K562 (cell line): ENCODE data around the gene SFI1. TPM values are rescaled to one million over a fixed set of nuclear protein-coding genes. Genes with fewer than 3 reads are reported as not detected.

Experiments used
- ATAC-seq: fragments of 200-7000 bp; cut with Tn5 transposase; 3 replicates; pipeline ENCODE4 v1.9.1; 2020; ENCODE audit warnings: moderate library complexity
- BruUV-seq: library from RNA; stranded (reverse); fragments of 400-500 nt; replicated peaks from 2 replicates; lab custom pipeline; 2021; lab: Mats Ljungman, UMichigan
- CTCF ChIA-PET: fragments of 300-600 bp; formaldehyde crosslinking; extraction: SDS; loops from one replicate; lab custom pipeline; 2021; ENCODE audit warnings: low intra/inter-chr PET ratio; lab: Yijun Ruan, JAX
- POLR2A ChIA-PET: fragments of 300-600, 350-650 bp; sonication (Branson Sonifier 250); formaldehyde crosslinking; extraction: SDS; loops from one replicate; lab custom pipeline; 2021; ENCODE audit warnings: antibody characterized with exemption, inconsistent platforms; lab: Yijun Ruan, JAX
- DNase-seq, 4 experiments: peaks; one replicate each; pipeline versions ENCODE4 v3.0.0 to v3.0.0-alpha.2; 2011 to 2018; ENCODE audit warnings: low spot score in 3 of 4, mixed read lengths in 3 of 4; ENCODE audit errors: extremely low read depth in 1 of 4
- FAIRE-seq: peaks from 2 replicates; lab custom pipeline; 2011; peaks lifted over from hg19 to GRCh38; lab: Jason Lieb, UNC
- H2AFZ ChIP-seq: 2 replicates; pipeline ENCODE4 v1.6.0; 2011; ENCODE audit warnings: low read depth, low read length, control low read depth, inconsistent platforms
- H3K27ac ChIP-seq: fragments of 200-600 bp; 3 replicates; pipeline ENCODE4 v1.8.0; 2011; ENCODE audit warnings: low read depth, mild to moderate bottlenecking, control low read depth, inconsistent platforms, low read length, moderate library complexity, mixed read lengths; ENCODE audit errors: extremely low read depth
- H3K27me3 ChIP-seq, 2 experiments: fragments of 300-600 bp in 1 of 2; 2 replicates in 1 of 2; 3 replicates in 1 of 2; pipeline versions ENCODE4 v1.6.0 to v1.8.0; 2011; ENCODE audit warnings: inconsistent platforms in 2 of 2, low read length in 2 of 2, mild to moderate bottlenecking in 1 of 2, mixed read lengths in 1 of 2, moderate library complexity in 1 of 2; ENCODE audit not compliant: control insufficient read depth in 2 of 2, insufficient read depth in 2 of 2
- H3K36me3 ChIP-seq: fragments of 300-600 bp; 3 replicates; pipeline ENCODE4 v1.8.0; 2011; ENCODE audit warnings: mild to moderate bottlenecking, low read length, inconsistent platforms; ENCODE audit not compliant: control insufficient read depth, insufficient read depth
- H3K4me1 ChIP-seq, 2 experiments: fragments of 200-600 bp in 1 of 2; replicated peaks in 1 of 2; 2 replicates in 1 of 2; 3 replicates in 1 of 2; pipeline versions ENCODE4 v1.5.1 to v1.8.0; 2011; ENCODE audit warnings: inconsistent platforms in 2 of 2, low read length in 2 of 2, mild to moderate bottlenecking in 1 of 2, mixed read lengths in 1 of 2, moderate library complexity in 1 of 2; ENCODE audit not compliant: control insufficient read depth in 2 of 2, insufficient read depth in 2 of 2
- H3K4me2 ChIP-seq: 2 replicates; pipeline ENCODE4 v1.6.1; 2011; ENCODE audit warnings: low read length, control low read depth, inconsistent platforms, mixed read lengths; ENCODE audit not compliant: insufficient read depth
- H3K4me3 ChIP-seq: fragments of 200-600 bp; sonication (generic), shearing (Covaris generic); 2 replicates; pipeline ENCODE4 v1.5.1; 2016; ENCODE audit warnings: control low read depth, inconsistent platforms
- H3K79me2 ChIP-seq: fragments of 200-600 bp; 3 replicates; pipeline ENCODE4 v1.8.0; 2011; ENCODE audit warnings: low read length, inconsistent platforms; ENCODE audit not compliant: control insufficient read depth, insufficient read depth
- H3K9ac ChIP-seq, 2 experiments: 2 replicates each; pipeline versions ENCODE4 v1.6.0 to v1.6.1; 2011; ENCODE audit warnings: low read depth in 2 of 2, low read length in 2 of 2, control low read depth in 1 of 2, inconsistent platforms in 1 of 2, mild to moderate bottlenecking in 1 of 2, mixed read lengths in 1 of 2; ENCODE audit not compliant: insufficient read depth in 1 of 2
- H3K9me1 ChIP-seq: one replicate; pipeline ENCODE4 v1.6.0; 2011; ENCODE audit warnings: inconsistent platforms, mild to moderate bottlenecking, low read length, moderate library complexity; ENCODE audit not compliant: control insufficient read depth, insufficient read depth
- H3K9me3 ChIP-seq: replicated peaks from 2 replicates; pipeline ENCODE4 v1.5.1; 2011; ENCODE audit warnings: low read depth, low read length, inconsistent platforms; ENCODE audit not compliant: control insufficient read depth, insufficient read depth
- H4K20me1 ChIP-seq: replicated peaks from 2 replicates; pipeline ENCODE4 v1.6.1; 2011; ENCODE audit warnings: low read length, inconsistent platforms, mixed read lengths; ENCODE audit not compliant: control insufficient read depth, insufficient read depth
- GABPB1 ChIP-seq: sonication (generic); formaldehyde crosslinking; IDR thresholded peaks from 2 replicates; pipeline ENCODE4 v1.8.0; 2022; ENCODE audit warnings: mild to moderate bottlenecking, missing genetic modification reagents
- HNRNPK ChIP-seq: fragments of 200-400 bp; formaldehyde crosslinking; IDR thresholded peaks from one replicate; pipeline ENCODE4 v1.6.1; 2018; ENCODE audit warnings: mild to moderate bottlenecking, low read depth, low read length; ENCODE audit not compliant: poor library complexity, severe bottlenecking
- KDM4B ChIP-seq, 2 experiments: fragments of 450-650 bp in 1 of 2; sonication (generic) in 1 of 2; IDR thresholded peaks; 2 replicates each; pipeline ENCODE4 v1.6.1; 2016 to 2017; ENCODE audit warnings: borderline replicate concordance in 2 of 2, antibody characterized with exemption in 1 of 2, low read depth in 1 of 2, mild to moderate bottlenecking in 1 of 2
- MTF1 ChIP-seq: fragments of 250-450 bp; sonication (Bioruptor Pico); IDR thresholded peaks from 2 replicates; pipeline ENCODE4 v1.9.0; 2021; ENCODE audit warnings: moderate library complexity, mild to moderate bottlenecking, inconsistent platforms, borderline replicate concordance
- TGIF2 ChIP-seq: sonication (generic); formaldehyde crosslinking; IDR thresholded peaks from 2 replicates; pipeline ENCODE4 v1.8.1; 2022; ENCODE audit warnings: mild to moderate bottlenecking, missing genetic modification reagents, moderate library complexity
- TSHZ1 ChIP-seq: fragments of 250-450 bp; sonication (Bioruptor Pico); IDR thresholded peaks from 2 replicates; pipeline ENCODE4 v1.4.0; 2020; ENCODE audit warnings: mild to moderate bottlenecking, moderate library complexity
- ZBTB40 ChIP-seq, 2 experiments: fragments of 450-650 bp in 1 of 2; sonication (generic) in 1 of 2; formaldehyde crosslinking in 1 of 2; IDR thresholded peaks; 2 replicates each; pipeline versions ENCODE4 v1.7.1 to v1.9.0; 2016 to 2022; ENCODE audit warnings: inconsistent platforms in 1 of 2, mild to moderate bottlenecking in 1 of 2, missing genetic modification reagents in 1 of 2
- ZNF165 ChIP-seq: fragments of 250-450 bp; sonication (Bioruptor Pico); IDR thresholded peaks from 2 replicates; pipeline ENCODE4 v1.4.0; 2020; ENCODE audit warnings: borderline replicate concordance
- ZNF444 ChIP-seq: fragments of 250-450 bp; sonication (Bioruptor Pico); IDR thresholded peaks from 2 replicates; pipeline ENCODE4 v1.4.0; 2020; ENCODE audit warnings: mild to moderate bottlenecking, moderate library complexity
- WGBS: fragments of 100-300 bp; shearing (Covaris generic); methylation state at CpG from one replicate; pipeline ENCODE4 v1.1.6; 2016; ENCODE audit warnings: low coverage, mixed read lengths; ENCODE audit not compliant: insufficient coverage; ENCODE audit errors: missing lambda C conversion rate; 5-methylcytosine and 5-hydroxymethylcytosine counted together
- in situ Hi-C: fragments of 300-500 bp; cut with MboI; formaldehyde crosslinking; loops from 4 replicates; pipeline ENCODE4 v1.15.0; 2018; ENCODE audit warnings: inconsistent platforms, mixed read lengths
- intact Hi-C: fragments of 100-400 bp; cut with micrococcal nuclease; formaldehyde crosslinking; loops from 2 replicates; pipeline ENCODE4 v1.14.2; 2022
- polyA plus RNA-seq, 8 experiments: library from polyadenylated mRNA; depleted of rRNA in 4 of 8; stranded (reverse) in 5 of 8; unstranded in 3 of 8; fragments of >200 nt; fragmentation: Nextera tagmentation in 2 of 8; fragmentation: Illumina TruSeq in 1 of 8; extraction: Ambion mirVana in 2 of 8; extraction: Trizol in 1 of 8; gene quantifications; 2 replicates each; pipeline versions ENCODE4 v1.2.1 to v1.2.3, GENCODE V29; 2011 to 2014; ENCODE audit warnings: inconsistent platforms in 1 of 8, missing spikeins in 1 of 8
- total RNA-seq, 7 experiments: library from RNA; depleted of rRNA in 6 of 7; stranded (reverse); fragments of >200 nt in 6 of 7; fragmentation: Illumina TruSeq in 2 of 7; extraction: Trizol in 2 of 7; gene quantifications; 2 replicates each; pipeline versions ENCODE4 v1.2.1 to v1.2.3, GENCODE V29; 2011 to 2021; ENCODE audit warnings: low replicate concordance in 1 of 7

The SFI1 gene
- total and polyA plus RNA-seq, 9 of the 15 experiments (the other 6 are each of a cell fraction or from before 2014, with no cell fraction given): 3.0 to 25.6 (median 14.1) TPM

- peak overlapping the region; percentile 90 for H3K4me3 ChIP-seq
- 0 out of 2 replicates have a peak overlapping the region, but pooled peaks have one; percentile 97 for H2AFZ ChIP-seq
- whole genome bisulfite sequencing: 8% methylated on average over 13 of the region's 15 CpGs
- peaks cover 20 to 23% of the 10 kb centered on the region in 2 experiments; a peak in 4 of 5 replicates for H3K4me1 ChIP-seq
- peak overlapping the region; percentile 66 to 82 for H3K9ac ChIP-seq
- CTCF ChIA-PET: no interaction called here
- no peaks in the 10 kb centered on the region for H3K27me3 ChIP-seq
- no peak for FAIRE-seq
- no peaks in the 10 kb centered on the region for H3K9me1 ChIP-seq
- H3K4me2 ChIP-seq: peak overlapping the region; percentile 87
- intact Hi-C loops: no loop called here
- H3K79me2 ChIP-seq: peaks cover 32% of the 10 kb centered on the region
- ATAC-seq: no peak
- peak overlapping the region; percentile 70; the same call in 2 of the 3 replicates for H3K27ac ChIP-seq
- in situ Hi-C loops: no loop called here
- peaks cover 6% of the 10 kb centered on the region; the same call in 2 of the 3 replicates for H3K36me3 ChIP-seq
- BruUV-seq: no TSS peak
- H3K9me3 ChIP-seq: no peaks in the 10 kb centered on the region
- peak in 1 of 4 experiments; percentile 16 for DNase-seq
- H4K20me1 ChIP-seq: no peaks in the 10 kb centered on the region
- POLR2A ChIA-PET: interaction anchor here (0.6 kb wide), 1 partner anchor 447 kb away, joined by 3 read pairs; no protein-coding TSS in a partner anchor
- TF ChIP-seq ZNF444 (CRISPR knock-in tag) (no peak), ZNF165 (CRISPR knock-in tag) (no peak), HNRNPK (no peak), TGIF2 (no peak), TSHZ1 (CRISPR knock-in tag) (no peak), GABPB1 (CRISPR knock-in tag) (no peak), KDM4B (IDR thresholded peaks at IDR 0.05; ENCODE audit: borderline replicate concordance in 2 of 2, low read depth in 1 of 2) (no peak), ZBTB40 (IDR thresholded peaks at IDR 0.05) (no peak), ZBTB40 (CRISPR knock-in tag; IDR thresholded peaks at IDR 0.05) (no peak), MTF1 (CRISPR knock-in tag) (no peak)
Measured at GRCh38 chr22:31495343-31495742, 993 bp upstream of the SFI1 start.
